ENCODE results near the gene PRLH.
A peak's percentile ranks its signal among the peaks of the same experiment; 100 is the strongest.

The PRLH gene

DNA sequence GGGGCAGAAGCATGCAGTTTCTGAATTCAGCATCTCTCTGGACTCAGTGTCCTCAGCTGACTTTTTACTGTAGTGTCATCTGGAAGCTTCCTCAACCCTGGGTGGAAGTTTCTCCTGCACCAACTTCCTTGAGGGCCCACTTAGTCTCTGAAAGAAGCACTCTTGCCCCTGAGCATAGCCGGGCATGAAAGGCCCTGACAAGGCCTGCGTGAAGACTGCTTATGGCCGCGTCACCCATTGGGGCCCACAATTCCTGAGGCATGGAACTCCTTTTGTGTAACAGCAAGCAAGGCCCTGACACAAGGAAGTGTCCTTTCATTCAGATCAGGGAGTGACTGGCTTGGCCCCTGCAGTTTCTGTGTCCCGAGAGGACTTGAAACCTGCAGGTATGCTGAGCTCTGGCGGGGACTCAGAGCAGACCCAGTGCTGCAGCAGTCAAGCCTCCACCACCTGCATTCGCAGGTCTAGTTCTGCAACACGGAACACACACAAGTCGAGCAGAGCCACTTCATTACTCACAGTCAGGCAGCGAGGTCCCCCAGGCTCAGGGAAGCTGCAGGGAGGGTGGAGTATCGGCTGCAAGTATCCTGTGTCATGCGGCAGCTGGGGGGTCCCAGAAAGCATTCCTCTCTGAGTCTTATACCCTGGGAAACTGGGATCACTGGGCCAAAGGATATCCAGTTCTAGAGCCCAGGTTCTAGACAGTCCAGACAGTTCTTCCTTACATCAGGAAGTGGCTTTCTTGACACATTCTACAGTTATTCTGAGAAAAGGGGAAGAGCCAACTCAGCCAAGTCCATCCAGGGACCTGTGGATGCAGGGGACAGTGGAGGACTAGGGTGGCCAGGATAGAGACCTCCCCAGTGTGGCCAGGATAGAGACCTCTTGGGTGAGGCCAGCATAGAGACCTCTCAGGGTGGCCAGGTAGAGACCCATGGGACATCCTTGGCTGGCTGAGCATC lies 35.6 kb upstream of the PRLH start:
- H3K27ac Mint-ChIP-seq = no peak overlapping the region
- peaks cover 14% of the 10 kb centered on the region for H3K27me3 Mint-ChIP-seq (ENCODE audit: low read depth, poor library complexity)
- no peak for DNase-seq
- no peak overlapping the region for H3K4me3 Mint-ChIP-seq
- TF ChIP-seq, protein P1, sequence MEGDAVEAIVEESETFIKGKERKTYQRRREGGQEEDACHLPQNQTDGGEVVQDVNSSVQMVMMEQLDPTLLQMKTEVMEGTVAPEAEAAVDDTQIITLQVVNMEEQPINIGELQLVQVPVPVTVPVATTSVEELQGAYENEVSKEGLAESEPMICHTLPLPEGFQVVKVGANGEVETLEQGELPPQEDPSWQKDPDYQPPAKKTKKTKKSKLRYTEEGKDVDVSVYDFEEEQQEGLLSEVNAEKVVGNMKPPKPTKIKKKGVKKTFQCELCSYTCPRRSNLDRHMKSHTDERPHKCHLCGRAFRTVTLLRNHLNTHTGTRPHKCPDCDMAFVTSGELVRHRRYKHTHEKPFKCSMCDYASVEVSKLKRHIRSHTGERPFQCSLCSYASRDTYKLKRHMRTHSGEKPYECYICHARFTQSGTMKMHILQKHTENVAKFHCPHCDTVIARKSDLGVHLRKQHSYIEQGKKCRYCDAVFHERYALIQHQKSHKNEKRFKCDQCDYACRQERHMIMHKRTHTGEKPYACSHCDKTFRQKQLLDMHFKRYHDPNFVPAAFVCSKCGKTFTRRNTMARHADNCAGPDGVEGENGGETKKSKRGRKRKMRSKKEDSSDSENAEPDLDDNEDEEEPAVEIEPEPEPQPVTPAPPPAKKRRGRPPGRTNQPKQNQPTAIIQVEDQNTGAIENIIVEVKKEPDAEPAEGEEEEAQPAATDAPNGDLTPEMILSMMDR (IDR thresholded peaks at IDR 0.05) = no peak
- H3K36me3 Mint-ChIP-seq (ENCODE audit: low read depth) = no peaks in the 10 kb centered on the region
- H3K4me1 Mint-ChIP-seq = peaks cover 56% of the 10 kb centered on the region
- H3K9me3 Mint-ChIP-seq = no peaks in the 10 kb centered on the region

DNA sequence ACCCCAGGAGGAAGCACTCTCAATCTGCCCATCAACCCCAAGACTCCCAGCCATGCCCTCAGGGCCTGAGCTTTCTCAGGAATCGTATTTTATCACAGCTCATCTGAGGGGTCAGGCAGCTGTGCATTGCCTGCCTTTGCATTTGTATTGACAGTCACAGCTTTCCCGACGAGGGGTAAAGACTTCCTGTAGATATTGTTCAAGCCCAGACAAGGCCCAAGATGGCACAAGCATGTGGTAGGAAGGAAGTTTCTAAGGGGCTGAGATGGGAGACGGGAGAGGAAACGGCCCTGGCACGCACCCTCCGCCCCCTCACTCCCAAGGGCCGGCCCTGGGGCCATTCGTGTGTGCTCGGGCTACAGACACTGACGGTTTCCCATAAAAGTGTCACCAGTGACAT lies 34.2 kb upstream of the PRLH start:
- Mint-ChIP-seq H3K9me3 (no peaks in the 10 kb centered on the region), H3K27me3 (ENCODE audit: low read depth, poor library complexity) (peaks cover 15% of the 10 kb centered on the region), H3K36me3 (ENCODE audit: low read depth) (no peaks in the 10 kb centered on the region), H3K4me3 (peak overlapping the region; percentile 21), H3K4me1 (peaks cover 52% of the 10 kb centered on the region), H3K27ac (peak overlapping the region; percentile 79)
- TF ChIP-seq, protein P1 (IDR thresholded peaks at IDR 0.05) = no peak
- DNase-seq = no peak

DNA sequence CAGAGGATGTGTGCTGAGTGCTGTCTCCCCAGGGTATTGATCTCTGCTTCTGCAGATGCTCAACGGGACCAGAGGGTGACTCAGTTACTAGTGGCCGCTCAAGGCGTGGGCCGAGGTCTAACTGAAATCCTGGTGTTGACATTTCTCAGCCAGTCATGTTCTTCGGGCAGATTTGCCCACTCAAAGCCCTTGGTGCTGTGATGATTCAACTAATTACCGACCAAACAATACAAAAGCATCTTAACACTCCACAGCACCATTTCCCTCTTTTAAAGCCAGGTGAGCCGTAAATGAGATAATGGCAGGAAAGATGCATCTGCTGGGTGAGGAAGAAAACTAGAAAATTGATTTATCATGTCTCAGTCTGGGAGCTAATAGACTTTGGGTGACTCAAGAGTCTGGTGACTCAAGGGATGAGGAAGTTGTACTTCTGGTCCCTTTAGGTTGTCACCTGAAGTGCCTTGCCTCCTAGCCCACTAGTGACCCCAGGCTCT lies 32.7 kb upstream of the PRLH start:
- no peak overlapping the region for H3K27ac Mint-ChIP-seq
- DNase-seq = no peak

DNA sequence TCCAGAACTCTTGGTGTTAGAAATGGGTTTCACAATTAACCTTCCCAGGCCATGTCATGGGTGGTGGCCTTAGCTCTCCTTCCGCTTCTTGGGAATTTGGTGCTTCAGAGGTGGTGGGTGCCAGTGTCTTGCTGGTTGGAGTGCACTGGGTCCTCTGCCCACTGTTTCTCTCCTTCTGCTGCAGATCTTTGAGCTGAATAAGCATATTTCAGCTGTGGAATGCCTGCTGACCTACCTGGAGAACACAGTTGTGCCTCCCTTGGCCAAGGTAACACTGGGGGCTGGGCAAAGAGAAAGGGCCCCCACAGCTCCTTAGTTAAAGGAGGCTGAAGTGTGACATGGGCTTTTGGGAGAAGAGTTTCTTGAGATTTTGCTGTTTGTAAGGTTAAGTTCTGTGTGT lies 32.0 kb upstream of the PRLH start:
- no peaks in the 10 kb centered on the region for H3K9me3 Mint-ChIP-seq
- no peaks in the 10 kb centered on the region for H3K36me3 Mint-ChIP-seq (ENCODE audit: low read depth)
- no peak overlapping the region for H3K27ac Mint-ChIP-seq
- TF ChIP-seq, protein P1 (IDR thresholded peaks at IDR 0.05) = no peak
- H3K4me1 Mint-ChIP-seq = peaks cover 68% of the 10 kb centered on the region
- H3K27me3 Mint-ChIP-seq (ENCODE audit: low read depth, poor library complexity) = peaks cover 19% of the 10 kb centered on the region
- no peak overlapping the region for H3K4me3 Mint-ChIP-seq
- no peak for DNase-seq

More for the DNA sequence above, 32.7 kb upstream of the PRLH start:
- Mint-ChIP-seq H3K27me3 (ENCODE audit: low read depth, poor library complexity) (peaks cover 19% of the 10 kb centered on the region), H3K4me3 (no peak overlapping the region), H3K36me3 (ENCODE audit: low read depth) (no peaks in the 10 kb centered on the region), H3K9me3 (no peaks in the 10 kb centered on the region), H3K4me1 (peaks cover 65% of the 10 kb centered on the region)
- TF ChIP-seq, protein P1 (IDR thresholded peaks at IDR 0.05) = no peak

DNA sequence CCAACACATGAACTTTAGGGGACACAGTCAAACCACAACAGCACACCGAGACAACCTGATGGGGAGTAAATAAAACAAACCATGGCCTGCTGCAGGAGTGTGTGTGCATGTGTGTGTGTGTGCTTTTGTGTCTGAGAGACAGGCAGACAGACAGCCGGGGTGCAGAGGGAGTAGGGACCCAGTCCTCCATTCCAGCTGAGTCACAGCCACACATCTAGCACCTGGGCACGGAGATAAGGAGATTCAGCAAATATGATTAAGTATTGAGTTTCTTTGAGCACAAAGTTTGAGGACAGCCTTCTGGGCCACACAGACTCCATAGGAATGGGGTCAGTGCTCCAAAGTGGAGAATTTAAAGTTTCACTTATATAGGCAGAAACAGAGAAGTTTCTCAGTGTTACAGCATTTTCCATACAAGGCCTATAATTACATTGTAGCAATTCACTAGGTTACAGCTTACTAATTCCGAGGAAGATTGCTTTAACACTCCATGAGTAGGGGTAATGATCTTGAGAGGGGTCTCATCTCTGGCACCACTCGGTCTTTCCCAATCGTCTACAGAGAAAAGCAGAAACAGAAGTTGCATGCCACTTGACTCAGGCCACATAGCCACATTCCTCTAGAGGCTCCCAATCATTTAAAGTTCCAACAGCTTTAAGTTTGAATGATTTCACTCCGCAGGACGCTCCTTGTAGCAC lies 30.8 kb upstream of the PRLH start:
- DNase-seq = no peak
- H3K9me3 Mint-ChIP-seq = no peaks in the 10 kb centered on the region
- no peaks in the 10 kb centered on the region for H3K36me3 Mint-ChIP-seq (ENCODE audit: low read depth)
- H3K27me3 Mint-ChIP-seq (ENCODE audit: low read depth, poor library complexity) = peaks cover 23% of the 10 kb centered on the region
- H3K4me3 Mint-ChIP-seq = no peak overlapping the region
- peaks cover 64% of the 10 kb centered on the region for H3K4me1 Mint-ChIP-seq
- TF ChIP-seq, protein P1 (IDR thresholded peaks at IDR 0.05) = no peak
- H3K27ac Mint-ChIP-seq = no peak overlapping the region

Measured in nephron progenitor cell (in vitro differentiated cells).